Right lung (tissue), 5 donors: ENCODE results near the gene PRLR. TPM values are rescaled to one million over a fixed set of nuclear protein-coding genes. Genes with fewer than 3 reads are reported as not detected.

Source experiments
- DNase-seq, 2 donors: peaks; one replicate each; pipeline ENCODE4 v3.0.0-alpha.2; 2013
- polyA plus RNA-seq, 5 donors: library from polyadenylated mRNA; unstranded; fragments of 120-200 nt; gene quantifications; one replicate each; pipeline versions ENCODE4 v1.2.1 to v1.2.3, GENCODE V29; 2013; ENCODE audit warnings: inconsistent platforms in 1 of 5, low replicate concordance in 1 of 5; ENCODE audit not compliant: insufficient read length in 5 of 5, insufficient read depth in 1 of 5

PRLR gene
- polyA plus RNA-seq, 5 donors: 1.7 to 3.0 (median 2.3) TPM

- DNase-seq: no peak
Measured at GRCh38 chr5:35004200-35004599, 226.1 kb downstream of the PRLR start.

GRCh38 chr5:35003018-35003957, 227.0 kb downstream of the PRLR start:
- peak; percentile 36 to 40 for DNase-seq

- no peak for DNase-seq
Measured at GRCh38 chr5:35002459-35002858, 227.8 kb downstream of the PRLR start.

GRCh38 chr5:35001842-35002241, 228.4 kb downstream of the PRLR start:
- DNase-seq: no peak

Other genes with a start within 250 kb of the PRLR start
- gene AGXT2, start 182.5 kb downstream of the PRLR start, polyA plus RNA-seq: under 1 TPM in 2 of 5 donors, not detected in 3; 0.18 to 0.33 TPM